HG02885 (cell line): ENCODE data around the gene NPPC.
"Not testable (repeated sequence)": the region's sequence is repeated elsewhere in the genome, so short reads cannot be mapped to it uniquely, and the experiment has no call there.

ENCODE experiments used
- ATAC-seq: cut with Tn5 transposase; IDR thresholded peaks from one replicate; pipeline ENCODE4 v1.9.1; 2021; ENCODE audit warnings: mild to moderate bottlenecking; ENCODE audit not compliant: unreplicated experiment, poor library complexity

The NPPC gene

GRCh38 chr2:231926180-231926741, at the start of gene NPPC:
NPPC (minus strand) TSS chr2:231926396; CDS start chr2:231926249, 147 bp downstream.
- ATAC-seq = peak; percentile 76

- no peak for ATAC-seq
Measured at GRCh38 chr2:231975001-231975400, 48.8 kb upstream of the NPPC start.

- no peak for ATAC-seq
Measured at GRCh38 chr2:231970461-231970860, 44.3 kb upstream of the NPPC start.

GRCh38 chr2:231968820-231969219, 42.6 kb upstream of the NPPC start:
- ATAC-seq = no peak

GRCh38 chr2:231966886-231967285, 40.7 kb upstream of the NPPC start:
- no peak for ATAC-seq

- ATAC-seq = no peak
Measured at GRCh38 chr2:231965102-231965501, 38.9 kb upstream of the NPPC start.

GRCh38 chr2:231961349-231962166, 35.4 kb upstream of the NPPC start, which contains the start of gene DIS3L2:
DIS3L2 (plus strand) TSS chr2:231961713; CDS start chr2:232014928, 53,215 bp downstream.
- peak; percentile 90 for ATAC-seq

GRCh38 chr2:231960810-231961348, 34.7 kb upstream of the NPPC start:
- peak; percentile 28 for ATAC-seq

GRCh38 chr2:231957913-231958763, 31.9 kb upstream of the NPPC start:
- ATAC-seq = no peak

- no peak for ATAC-seq
Measured at GRCh38 chr2:231955758-231956472, 29.7 kb upstream of the NPPC start.

- no peak for ATAC-seq
Measured at GRCh38 chr2:231951452-231952035, 25.3 kb upstream of the NPPC start.

GRCh38 chr2:231947694-231948093, 21.5 kb upstream of the NPPC start:
- ATAC-seq = no peak

GRCh38 chr2:231947112-231947511, 20.9 kb upstream of the NPPC start:
- not testable (repeated sequence) for ATAC-seq

GRCh38 chr2:231946241-231946814, 20.1 kb upstream of the NPPC start:
- ATAC-seq = no peak

- no peak for ATAC-seq
Measured at GRCh38 chr2:231942180-231942579, 16.0 kb upstream of the NPPC start.

GRCh38 chr2:231941673-231942072, 15.5 kb upstream of the NPPC start:
- ATAC-seq = no peak

- no peak for ATAC-seq
Measured at GRCh38 chr2:231940795-231941194, 14.6 kb upstream of the NPPC start.

GRCh38 chr2:231939022-231939421, 12.8 kb upstream of the NPPC start:
- ATAC-seq = no peak

- ATAC-seq = no peak
Measured at GRCh38 chr2:231937057-231937456, 10.9 kb upstream of the NPPC start.
